GM18951 (cell line): ENCODE measurements around the gene CACNA1B.

Source experiments
- POLR2A ChIP-seq: IDR thresholded peaks from 4 replicates; pipeline ENCODE4 v1.6.1; 2011; ENCODE audit warnings: mild to moderate bottlenecking; ENCODE audit not compliant: insufficient read length, insufficient read depth; ENCODE audit errors: extremely low read depth
- in situ Hi-C: fragments of 300-500 bp; cut with MboI; formaldehyde crosslinking; loops from one replicate; pipeline ENCODE4 v1.12.0; 2022; ENCODE audit warnings: low sequenced_read_pairs, mixed read lengths, inconsistent platforms; ENCODE audit not compliant: unreplicated experiment

The CACNA1B gene

DNA sequence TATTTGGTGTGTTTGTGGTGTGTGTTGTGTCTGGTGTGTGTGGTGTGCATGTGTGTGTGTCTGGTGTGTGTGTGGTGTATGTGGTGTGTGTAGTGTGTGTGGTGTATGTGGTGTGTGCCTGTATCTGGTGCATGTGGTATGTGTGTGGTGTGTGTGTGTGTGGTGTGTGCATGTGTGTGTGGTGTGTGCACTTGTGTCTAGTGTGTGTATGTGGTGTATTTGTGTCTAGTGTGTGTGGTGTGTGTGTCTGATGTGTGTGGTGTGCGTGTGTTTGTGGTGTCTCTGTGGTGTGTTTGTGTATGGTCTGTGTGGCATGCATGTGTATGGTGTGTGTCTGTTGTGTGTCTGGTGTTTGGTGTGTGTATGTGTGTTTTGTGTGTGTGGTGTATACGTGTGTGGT lies 71.1 kb downstream of the CACNA1B start:
- no peak for TF ChIP-seq POLR2A
- in situ Hi-C loops: no loop called here

DNA sequence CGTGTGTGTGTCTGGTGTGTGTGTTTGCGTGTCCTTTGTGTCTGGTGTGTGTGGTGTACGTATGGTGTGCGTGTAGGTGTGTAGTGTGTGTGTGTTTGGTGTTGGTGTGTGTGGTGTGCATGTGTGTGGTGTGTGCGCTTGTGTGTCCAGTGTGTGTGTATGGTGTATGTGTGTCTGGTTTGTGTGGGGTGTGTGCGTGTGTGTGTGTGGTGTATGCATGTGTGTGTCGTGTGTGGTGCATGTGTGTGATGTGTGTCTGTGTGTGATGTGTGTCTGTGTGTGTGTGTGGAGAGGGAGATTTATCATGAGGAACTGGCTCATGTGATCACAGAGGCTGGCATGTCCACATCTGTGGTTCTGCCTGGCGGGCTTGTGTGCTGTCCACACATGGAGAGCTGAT lies 71.7 kb downstream of the CACNA1B start:
- in situ Hi-C loops: no loop called here
- TF ChIP-seq POLR2A: no peak

DNA sequence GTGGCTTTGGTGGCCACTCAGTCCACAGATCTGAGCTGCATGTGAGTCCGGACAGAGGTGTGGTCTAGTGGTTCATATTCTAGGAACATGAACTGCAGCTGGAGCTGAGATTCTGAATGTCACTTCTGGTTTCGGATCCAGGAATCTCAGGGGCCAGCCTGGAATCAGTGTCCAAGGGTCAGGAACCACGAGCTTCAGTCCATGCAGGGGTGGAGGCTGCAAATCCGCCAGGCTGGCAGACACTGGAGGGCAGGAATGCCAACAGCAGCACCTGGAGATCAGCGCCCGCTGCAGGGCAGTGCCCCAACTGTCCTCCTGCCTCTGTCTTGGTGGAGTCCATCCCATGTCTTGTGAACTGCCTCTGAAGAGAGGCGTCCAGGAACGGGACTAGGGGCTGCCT lies 73.5 kb downstream of the CACNA1B start:
- in situ Hi-C loops: no loop called here
- no peak for TF ChIP-seq POLR2A

- in situ Hi-C loops: no loop called here
- no peak for TF ChIP-seq POLR2A
Measured at GRCh38 chr9:137951597-137952490, 74.3 kb downstream of the CACNA1B start.

DNA sequence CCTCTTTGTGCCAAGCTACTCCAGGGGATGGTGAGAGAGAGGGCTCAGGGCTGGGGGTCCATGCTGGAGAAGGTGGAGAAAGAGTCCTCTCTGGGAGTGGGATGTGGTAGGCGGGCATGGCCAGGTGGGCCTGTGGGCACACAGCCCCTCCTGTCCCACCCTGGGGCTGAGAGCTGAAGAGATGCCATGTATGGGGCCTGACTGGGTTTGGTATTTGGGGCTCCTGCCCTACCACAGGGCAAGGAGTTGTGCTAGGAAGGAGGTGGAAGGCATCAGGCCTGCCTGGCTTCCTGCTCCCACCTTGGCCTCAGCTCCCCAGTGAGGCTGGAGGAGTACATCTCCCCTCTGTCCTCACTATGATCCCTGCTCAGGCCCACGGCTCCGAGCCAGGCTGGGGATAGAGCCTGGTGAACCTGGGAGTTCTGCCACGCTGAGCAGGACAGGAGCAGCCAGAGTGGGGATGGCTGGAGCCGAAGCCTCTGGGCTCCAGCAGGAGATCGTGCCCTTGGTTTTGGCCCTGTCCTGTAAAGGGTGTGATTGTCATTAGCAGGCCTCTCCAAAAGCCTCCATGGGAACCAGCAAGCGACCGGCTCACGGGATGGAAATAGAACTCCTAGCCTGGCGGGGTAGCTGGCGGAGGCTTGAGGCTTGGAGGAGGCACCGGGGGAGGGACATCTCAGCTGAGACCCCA lies 75.5 kb downstream of the CACNA1B start:
- in situ Hi-C loops: no loop called here
- TF ChIP-seq POLR2A: no peak

- in situ Hi-C loops: no loop called here
- TF ChIP-seq POLR2A: no peak
Measured at GRCh38 chr9:137953683-137954438, 76.3 kb downstream of the CACNA1B start.

DNA sequence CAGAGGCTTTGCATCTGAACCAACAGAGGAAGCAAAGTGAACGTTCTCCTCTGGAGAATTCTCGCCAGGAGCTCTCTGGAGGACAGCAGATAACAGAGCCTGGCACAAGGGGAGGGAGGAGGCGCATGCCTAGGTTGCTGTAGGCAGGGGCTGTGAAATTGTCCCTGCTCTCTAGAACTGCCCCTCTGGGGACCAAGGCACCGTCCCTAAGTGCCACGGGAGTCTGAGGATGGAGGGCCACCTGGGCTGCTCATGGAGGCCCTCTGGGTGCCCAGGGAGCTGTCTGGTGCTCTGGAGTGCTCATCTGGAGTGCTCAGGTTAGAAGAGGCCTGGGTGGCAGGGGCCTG lies 77.6 kb downstream of the CACNA1B start:
- in situ Hi-C loops: no loop called here
- TF ChIP-seq POLR2A: no peak

DNA sequence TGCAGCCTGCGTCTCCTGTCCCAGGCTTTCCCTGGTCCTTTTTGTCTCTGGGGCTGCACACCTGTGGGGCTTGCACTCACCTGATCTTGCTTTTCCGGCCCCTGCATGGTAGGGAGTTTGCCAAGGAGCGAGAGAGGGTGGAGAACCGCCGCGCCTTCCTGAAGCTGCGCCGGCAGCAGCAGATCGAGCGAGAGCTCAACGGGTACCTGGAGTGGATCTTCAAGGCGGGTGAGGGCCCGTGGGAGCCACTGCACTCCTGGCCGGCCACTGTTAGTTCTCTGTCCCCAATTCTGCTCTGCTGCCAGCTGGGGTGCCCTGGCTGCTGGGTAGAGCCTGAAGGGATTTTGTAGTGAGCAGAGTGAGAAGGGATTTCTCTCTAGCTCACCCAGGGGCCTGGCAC lies 78.0 kb downstream of the CACNA1B start:
- in situ Hi-C loops: no loop called here
- TF ChIP-seq POLR2A: no peak

GRCh38 chr9:137956039-137956438 lies 78.5 kb downstream of the CACNA1B start:
- in situ Hi-C loops: no loop called here

GRCh38 chr9:137956688-137957385 lies 79.3 kb downstream of the CACNA1B start:
- no peak for TF ChIP-seq POLR2A
- in situ Hi-C loops: no loop called here

More at GRCh38 chr9:137956039-137956438, 78.5 kb downstream of the CACNA1B start:
- no peak for TF ChIP-seq POLR2A

GRCh38 chr9:137959641-137960411 lies 82.2 kb downstream of the CACNA1B start:
- TF ChIP-seq POLR2A: no peak
- in situ Hi-C loops: no loop called here

DNA sequence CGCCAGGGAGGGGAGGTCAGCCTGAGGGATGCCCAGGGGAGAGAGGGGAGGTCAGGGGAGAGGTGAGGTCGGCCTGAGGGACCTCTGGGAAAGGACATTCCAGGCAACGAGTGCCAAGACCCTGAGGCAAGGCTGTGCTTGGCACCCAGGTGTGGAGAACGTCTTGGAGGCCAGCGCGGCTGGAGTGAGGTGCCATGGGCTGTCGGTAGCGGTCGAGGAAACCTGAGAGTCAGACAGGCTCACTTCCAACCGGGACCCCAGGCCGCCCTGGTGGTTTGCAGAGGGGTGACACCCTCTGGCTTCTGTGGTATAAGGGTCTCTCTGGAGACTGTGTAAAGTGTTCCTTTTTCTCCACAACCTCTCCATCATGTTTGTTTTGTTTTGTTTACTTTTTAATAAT lies 82.9 kb downstream of the CACNA1B start:
- in situ Hi-C loops: no loop called here
- TF ChIP-seq POLR2A: no peak
